Measurements from ENCODE around the gene ATPAF2.

ATPAF2 gene

DNA sequence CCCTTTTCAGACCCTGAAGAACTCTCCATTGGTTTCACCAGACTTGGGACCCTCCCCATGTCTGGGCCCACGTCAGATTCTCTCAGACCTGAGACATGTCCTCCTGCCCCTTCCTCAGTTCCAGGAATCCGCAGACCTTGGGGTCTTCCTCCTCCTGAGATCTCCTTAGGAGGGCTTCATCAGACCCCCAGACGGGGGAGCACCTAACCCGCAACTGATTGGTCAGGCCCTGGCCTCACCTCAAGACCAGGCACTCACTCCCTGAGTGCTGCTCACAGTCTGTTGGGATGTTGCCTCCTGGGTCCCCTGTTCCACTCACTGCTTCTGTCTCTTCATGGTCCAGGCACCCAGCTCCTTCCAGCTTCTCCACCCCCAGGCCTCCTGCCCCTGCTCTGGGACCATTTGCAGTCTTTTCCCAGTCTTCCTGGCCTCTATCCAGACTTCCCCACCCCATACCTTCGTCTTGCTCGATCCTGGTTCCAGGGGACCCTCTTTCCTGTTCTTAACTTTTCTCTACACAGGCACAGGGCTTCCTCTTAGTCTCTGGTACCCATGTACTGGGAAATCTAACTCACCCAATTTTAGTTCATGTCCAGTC is 1.4 kb upstream of the ATPAF2 start:
- peak overlapping the region; percentile 95 for H3K4me3 ChIP-seq
- TF ChIP-seq, protein P1, sequence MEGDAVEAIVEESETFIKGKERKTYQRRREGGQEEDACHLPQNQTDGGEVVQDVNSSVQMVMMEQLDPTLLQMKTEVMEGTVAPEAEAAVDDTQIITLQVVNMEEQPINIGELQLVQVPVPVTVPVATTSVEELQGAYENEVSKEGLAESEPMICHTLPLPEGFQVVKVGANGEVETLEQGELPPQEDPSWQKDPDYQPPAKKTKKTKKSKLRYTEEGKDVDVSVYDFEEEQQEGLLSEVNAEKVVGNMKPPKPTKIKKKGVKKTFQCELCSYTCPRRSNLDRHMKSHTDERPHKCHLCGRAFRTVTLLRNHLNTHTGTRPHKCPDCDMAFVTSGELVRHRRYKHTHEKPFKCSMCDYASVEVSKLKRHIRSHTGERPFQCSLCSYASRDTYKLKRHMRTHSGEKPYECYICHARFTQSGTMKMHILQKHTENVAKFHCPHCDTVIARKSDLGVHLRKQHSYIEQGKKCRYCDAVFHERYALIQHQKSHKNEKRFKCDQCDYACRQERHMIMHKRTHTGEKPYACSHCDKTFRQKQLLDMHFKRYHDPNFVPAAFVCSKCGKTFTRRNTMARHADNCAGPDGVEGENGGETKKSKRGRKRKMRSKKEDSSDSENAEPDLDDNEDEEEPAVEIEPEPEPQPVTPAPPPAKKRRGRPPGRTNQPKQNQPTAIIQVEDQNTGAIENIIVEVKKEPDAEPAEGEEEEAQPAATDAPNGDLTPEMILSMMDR (IDR thresholded peaks at IDR 0.05) = no peak
- no peak overlapping the region for H3K27ac ChIP-seq
- no peak for DNase-seq (ENCODE audit: low spot score)

DNA sequence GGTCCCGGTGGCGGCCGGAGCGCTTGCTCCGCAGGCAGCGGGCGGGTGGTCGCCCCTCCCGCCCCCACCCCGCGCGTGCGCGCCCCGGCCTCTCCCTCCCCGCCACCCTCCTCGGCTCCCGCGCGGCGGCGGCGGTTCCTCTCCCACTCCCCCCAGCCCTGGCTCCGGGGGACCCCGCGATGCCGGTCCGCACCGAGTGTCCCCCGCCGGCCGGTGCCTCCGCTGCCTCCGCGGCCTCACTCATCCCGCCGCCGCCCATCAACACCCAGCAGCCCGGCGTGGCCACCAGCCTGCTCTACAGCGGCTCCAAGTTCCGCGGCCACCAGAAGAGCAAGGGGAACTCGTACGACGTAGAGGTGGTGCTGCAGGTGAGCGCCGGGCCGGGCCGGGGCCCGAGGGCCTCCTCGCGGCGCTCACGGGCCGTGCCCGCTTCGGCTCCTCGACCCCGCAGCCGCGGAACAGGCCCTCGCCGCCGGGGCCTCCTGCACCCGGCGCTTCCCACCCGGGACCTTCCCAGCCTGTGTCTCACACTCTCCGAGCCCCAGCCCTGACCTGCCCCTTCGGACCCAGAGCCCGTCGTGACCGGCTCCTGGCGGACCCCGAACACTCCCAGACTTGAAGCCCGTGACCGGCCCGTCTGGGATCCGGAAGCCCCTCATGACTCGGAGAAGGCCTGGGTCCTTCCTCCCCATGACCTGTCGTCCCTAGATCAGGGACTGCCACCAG is 730 bp upstream of the ATPAF2 start:
- H3K27ac ChIP-seq = peak overlapping the region; percentile 68 to 90
- TF ChIP-seq, protein P1 (IDR thresholded peaks at IDR 0.05) = no peak
- peak overlapping the region; percentile 95 for H3K4me3 ChIP-seq
- DNase-seq (ENCODE audit: low spot score) = no peak

DNA sequence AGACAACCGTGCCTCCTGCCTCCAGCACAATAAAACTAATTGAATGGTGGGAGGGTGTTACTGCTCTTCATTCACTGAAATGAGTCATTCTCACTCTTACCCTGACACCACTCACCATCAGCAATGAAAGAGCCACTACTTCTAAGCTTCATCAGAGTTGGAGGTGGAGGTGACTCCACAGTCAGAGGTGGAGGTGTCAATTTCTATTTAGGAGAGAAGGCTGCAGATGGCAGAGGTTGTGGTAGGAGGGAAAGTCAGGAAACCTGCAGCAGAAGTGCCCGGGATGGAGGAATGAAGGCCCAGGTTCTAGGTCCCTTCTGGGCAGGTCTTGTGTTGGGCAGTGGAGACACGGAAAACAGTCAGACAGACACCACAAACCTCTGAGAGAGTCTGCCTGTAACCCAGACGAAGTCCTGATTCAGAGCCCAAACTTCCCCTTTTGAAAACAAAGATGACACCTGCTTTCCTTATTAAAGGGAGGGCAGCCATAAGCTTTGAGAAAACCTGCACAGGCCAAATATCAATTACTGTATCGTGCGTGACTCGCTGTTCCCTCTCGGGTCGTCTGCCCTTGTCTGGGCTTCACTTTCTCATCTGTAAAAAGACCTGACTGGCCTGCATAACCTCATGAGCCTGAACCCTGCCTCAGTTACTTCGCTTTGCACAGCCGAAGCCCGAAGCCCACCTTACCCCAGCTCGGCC is 668 bp downstream of the ATPAF2 start:
- Histone ChIP-seq H3K27ac (peak overlapping the region; percentile 60 to 90), H3K4me3 (peak overlapping the region; percentile 95)
- no peak for DNase-seq (ENCODE audit: low spot score)
- TF ChIP-seq, protein P1 (IDR thresholded peaks at IDR 0.05) = no peak

DNA sequence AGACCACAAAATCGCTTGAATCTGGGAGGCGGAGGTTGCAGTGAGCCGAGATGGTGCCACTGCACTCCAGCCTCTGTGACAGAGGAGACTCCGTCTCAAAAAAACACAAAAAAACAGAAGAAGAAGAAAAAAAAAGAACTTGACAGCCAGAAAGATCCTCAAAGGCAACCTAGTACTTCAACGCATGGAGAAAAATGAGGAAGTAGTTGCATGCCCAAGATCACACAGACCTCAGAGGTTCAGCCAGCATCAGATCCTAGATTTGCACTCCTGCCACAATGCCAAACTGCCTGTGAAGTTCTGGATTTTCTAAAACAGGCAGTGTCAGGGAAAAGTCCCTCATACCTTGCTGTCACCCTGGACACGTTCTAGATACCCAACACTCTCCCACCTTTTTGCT is 1.5 kb downstream of the ATPAF2 start:
- H3K27ac ChIP-seq = no peak overlapping the region
- peak overlapping the region; percentile 95 for H3K4me3 ChIP-seq
- TF ChIP-seq, protein P1 (IDR thresholded peaks at IDR 0.05) = no peak
- DNase-seq (ENCODE audit: low spot score) = no peak

DNA sequence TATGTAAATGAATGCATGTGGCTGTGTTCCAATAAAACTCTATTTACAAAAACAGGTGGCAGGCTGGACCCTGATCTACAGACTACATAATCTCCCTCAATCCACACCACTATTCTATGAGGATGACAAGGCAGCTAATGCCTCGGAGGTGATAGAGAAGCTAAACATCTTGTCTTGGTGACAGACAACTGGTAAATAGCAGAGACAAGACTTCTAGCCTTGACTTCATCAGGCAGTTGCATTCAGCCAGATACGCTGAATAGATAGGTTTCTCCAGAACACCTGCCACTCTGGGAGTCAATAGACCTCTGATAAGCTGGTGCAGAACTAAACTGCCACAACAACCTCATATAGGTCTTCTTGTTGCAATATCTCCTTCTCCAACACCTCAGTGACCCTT is 3.3 kb downstream of the ATPAF2 start:
- no peak overlapping the region for H3K4me3 ChIP-seq
- no peak overlapping the region for H3K27ac ChIP-seq
- no peak for DNase-seq (ENCODE audit: low spot score)
- TF ChIP-seq, protein P1 (IDR thresholded peaks at IDR 0.05) = no peak

DNA sequence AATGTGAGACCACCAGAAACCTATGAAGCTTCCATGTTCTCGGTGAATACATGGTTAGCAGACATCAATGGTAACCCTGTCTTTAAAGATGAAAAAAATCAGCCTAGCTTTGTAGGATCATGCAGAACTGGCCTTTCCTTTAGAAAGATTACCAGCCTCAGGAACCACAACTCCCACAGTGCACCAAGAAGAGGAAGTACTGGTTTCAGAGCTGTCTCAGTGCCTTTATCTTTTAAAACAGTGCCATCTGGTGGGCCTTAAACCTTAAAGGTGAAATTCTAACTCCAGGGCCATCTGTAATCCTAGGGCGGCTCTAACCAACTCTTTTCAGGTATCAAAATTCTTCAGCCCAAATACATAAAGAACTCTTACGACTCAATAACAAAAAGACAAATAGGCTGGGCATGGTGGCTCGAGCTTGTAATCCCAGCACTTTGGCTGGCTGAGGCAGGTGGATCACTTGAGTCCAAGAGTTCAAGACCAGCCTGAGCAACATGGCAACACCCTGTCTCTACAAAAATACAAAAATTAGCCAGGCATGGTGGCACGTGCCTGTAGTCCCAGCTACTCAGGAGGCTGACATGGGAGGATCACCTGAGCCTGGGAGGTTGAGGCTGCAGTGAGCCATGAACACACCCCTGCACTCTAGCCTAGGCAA is 5.4 kb downstream of the ATPAF2 start:
- TF ChIP-seq, protein P1 (IDR thresholded peaks at IDR 0.05) = peak; percentile 30
- DNase-seq (ENCODE audit: low spot score) = no peak
- H3K27ac ChIP-seq = no peak overlapping the region
- H3K4me3 ChIP-seq = no peak overlapping the region
